ENCODE data around the gene RTP3.

DNA sequence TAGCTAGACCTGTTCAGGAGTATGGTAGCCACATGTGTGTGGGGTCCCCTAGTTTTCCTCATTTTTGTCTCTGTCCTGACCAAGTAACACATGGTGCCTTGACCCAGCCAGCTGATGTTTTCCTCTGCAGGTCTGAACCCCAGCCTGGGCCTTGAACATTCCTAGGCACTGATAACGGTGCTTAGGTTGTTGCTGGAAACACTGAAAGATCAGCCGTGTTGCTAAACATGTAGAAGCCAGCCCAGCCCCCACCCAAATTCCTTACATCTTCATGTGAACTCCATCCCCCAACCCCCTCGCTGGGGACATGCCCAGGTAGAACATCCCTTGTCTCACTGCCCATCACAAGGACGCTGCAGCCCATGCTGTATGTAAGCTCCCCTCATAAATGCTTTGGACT lies 18.7 kb downstream of the RTP3 start:
- TF ChIP-seq POLR2A (IDR thresholded peaks at IDR 0.05) (no peak), POLR2AphosphoS5 (IDR thresholded peaks at IDR 0.05) (no peak)
- TF ChIP-seq, protein P1, sequence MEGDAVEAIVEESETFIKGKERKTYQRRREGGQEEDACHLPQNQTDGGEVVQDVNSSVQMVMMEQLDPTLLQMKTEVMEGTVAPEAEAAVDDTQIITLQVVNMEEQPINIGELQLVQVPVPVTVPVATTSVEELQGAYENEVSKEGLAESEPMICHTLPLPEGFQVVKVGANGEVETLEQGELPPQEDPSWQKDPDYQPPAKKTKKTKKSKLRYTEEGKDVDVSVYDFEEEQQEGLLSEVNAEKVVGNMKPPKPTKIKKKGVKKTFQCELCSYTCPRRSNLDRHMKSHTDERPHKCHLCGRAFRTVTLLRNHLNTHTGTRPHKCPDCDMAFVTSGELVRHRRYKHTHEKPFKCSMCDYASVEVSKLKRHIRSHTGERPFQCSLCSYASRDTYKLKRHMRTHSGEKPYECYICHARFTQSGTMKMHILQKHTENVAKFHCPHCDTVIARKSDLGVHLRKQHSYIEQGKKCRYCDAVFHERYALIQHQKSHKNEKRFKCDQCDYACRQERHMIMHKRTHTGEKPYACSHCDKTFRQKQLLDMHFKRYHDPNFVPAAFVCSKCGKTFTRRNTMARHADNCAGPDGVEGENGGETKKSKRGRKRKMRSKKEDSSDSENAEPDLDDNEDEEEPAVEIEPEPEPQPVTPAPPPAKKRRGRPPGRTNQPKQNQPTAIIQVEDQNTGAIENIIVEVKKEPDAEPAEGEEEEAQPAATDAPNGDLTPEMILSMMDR (IDR thresholded peaks at IDR 0.05 in 8 of 11, conservative IDR thresholded peaks at IDR 0.05 in 3 of 11): no peak

Data from spleen (tissue), 7 donors.